GM19043 (cell line): ENCODE data around the gene FAM184B.

Experiments
- ATAC-seq: cut with Tn5 transposase; IDR thresholded peaks from one replicate; pipeline ENCODE4 v1.9.1; 2021; ENCODE audit warnings: low read depth; ENCODE audit not compliant: unreplicated experiment

The FAM184B gene

GRCh38 chr4:17781300-17782287 is at the start of gene FAM184B:
Gene FAM184B (minus strand): TSS chr4:17781621. CDS start chr4:17781299, 322 bp downstream.
- ATAC-seq = peak; percentile 37

- no peak for ATAC-seq
These were observed 42.6 kb upstream of the FAM184B start for GRCh38 chr4:17823871-17824669.

DNA sequence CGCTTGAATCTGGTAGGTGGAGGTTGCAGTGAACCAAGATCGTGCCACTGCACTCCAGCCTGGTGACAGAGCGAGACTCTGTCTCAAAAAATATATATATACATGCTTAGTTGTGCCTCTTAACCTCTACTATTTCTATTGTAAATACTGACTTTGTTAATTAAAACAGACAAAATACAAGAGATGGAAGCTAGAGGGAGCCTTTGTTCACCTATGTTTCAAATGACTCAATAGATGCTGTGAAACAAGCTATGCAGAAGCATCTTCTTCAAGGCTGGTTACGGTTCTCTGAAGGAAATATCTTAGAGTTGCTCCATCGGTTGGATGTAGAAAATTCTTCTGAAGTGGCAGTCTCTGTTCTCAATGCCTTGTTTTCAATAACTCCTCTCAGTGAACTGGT is 35.6 kb upstream of the FAM184B start:
- ATAC-seq = peak; percentile 85

- no peak for ATAC-seq
These were observed 34.7 kb upstream of the FAM184B start for GRCh38 chr4:17816142-17816541.

GRCh38 chr4:17814140-17814539 is 32.7 kb upstream of the FAM184B start:
- no peak for ATAC-seq

DNA sequence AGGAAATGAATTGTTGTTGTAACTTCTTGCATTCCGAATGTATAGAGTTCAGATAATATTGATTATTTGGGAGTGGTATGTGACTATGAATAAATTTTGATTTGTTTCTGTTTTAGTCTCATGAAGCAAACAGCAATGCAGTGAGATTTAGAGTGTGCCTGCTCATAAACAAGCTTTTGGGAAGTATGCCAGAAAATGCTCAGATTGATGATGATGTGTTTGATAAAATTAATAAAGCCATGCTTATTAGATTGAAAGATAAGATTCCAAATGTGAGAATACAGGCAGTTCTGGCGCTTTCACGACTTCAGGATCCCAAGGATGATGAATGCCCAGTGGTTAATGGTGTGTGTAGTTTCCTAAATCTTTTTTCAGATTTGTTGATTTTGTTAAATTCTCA is 31.4 kb upstream of the FAM184B start:
- ATAC-seq = no peak

DNA sequence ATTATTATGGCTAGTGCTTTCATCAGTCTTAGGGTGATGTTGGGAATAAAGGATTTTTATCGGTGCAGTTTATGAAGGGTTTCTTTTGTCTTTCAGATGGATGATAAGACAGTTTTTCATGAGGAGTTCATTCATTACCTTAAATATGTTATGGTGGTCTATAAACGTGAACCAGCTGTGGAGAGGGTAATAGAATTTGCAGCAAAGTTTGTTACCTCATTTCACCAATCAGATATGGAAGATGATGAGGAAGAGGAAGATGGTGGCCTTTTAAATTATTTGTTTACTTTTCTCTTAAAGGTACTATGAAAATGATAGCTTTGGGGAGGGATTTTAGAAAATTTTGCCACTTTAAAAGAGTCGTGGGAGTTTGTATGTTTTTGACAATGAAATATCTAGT is 30.7 kb upstream of the FAM184B start:
- ATAC-seq = no peak

GRCh38 chr4:17811078-17811603 is 29.7 kb upstream of the FAM184B start:
- peak; percentile 18 for ATAC-seq

DNA sequence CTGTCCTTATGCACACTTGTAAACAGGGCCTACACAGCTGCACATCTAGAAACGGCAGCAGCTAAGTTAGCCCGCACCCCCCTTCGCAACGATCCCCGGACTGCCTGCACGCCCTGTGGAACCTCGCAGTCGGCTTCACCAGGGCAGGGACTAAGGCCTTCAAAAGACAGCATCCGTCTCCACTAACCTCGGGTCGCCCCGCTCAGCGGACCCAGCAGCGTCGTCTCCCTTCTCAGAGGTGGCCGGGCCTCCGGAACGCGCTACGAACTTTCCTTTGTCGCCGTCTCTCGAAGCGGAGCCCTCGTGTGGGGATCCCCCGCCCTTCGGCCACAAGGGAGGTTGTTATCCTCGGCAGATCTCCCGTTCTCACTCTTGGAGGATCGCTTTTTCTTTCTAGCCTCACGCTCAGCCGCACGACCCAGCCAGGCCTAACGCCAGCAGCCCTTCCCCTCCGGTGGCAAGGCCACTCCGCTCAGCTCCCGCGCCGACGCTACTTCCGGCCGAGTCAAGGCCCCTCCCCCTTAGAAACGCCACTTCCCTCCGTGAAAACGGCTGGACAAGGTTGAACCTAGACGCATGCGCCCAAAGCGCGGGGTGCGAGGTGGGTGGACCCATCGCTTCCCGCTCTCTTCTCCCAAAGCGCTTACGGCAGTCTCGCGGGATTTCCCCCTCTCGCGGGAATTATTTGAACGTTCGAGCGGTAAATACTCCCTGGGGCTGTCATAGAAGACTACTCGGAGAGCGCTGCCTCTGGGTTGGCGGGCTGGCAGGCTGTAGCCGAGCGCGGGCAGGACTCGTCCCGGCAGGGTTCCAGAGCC is 29.0 kb upstream of the FAM184B start, which contains the start of the genes DCAF16 and NCAPG:
Gene DCAF16 (minus strand): TSS at position 498 of the 818 bp plus-strand sequence. CDS start 6,616 bp downstream, outside the sequence.
Gene NCAPG (plus strand): TSS at position 720 of the 818 bp plus-strand sequence. CDS start 99 bp downstream, outside the sequence.
- peak; percentile 83 for ATAC-seq

GRCh38 chr4:17809667-17810066 is 28.2 kb upstream of the FAM184B start:
- no peak for ATAC-seq

DNA sequence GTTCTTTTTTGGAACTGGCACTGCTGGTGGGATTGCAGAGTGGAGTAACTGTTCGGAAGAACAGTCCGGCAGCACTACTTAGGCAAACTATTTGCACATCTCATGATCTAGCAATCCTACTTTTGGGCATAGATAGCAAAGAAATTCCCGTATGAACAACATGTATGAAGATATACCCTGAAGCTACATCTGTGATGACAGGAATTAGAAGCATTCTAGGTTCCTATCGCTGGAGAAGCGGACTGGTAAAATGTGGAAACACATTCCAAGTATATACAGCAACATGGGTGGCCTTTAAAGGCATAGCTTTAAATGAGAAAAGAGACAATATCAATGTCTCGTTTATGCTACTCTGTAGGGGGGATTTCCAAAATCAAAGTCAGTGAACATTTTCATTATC is 26.0 kb upstream of the FAM184B start:
- no peak for ATAC-seq

GRCh38 chr4:17805580-17806155 is 24.2 kb upstream of the FAM184B start:
- no peak for ATAC-seq

- no peak for ATAC-seq
These were observed 16.4 kb upstream of the FAM184B start for GRCh38 chr4:17797808-17798207.

DNA sequence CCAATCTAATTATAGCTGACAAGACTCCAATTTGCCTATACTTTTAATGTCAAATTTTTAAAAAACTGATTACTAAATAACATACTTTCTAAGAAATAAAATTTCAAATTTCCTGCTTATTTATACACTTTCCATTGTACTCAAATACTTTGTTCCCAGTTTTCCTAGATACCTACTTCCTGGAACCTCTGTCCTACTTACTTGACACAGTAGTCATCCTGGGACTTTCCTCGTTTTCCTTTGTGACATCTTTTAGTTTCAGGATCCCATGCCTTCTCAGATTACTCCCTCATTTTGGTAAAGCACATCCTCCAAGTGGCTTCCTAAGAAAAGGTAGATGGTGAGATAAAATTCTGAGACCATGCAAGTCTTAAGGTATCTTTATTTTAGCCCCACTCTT is 13.3 kb upstream of the FAM184B start:
- ATAC-seq = no peak

DNA sequence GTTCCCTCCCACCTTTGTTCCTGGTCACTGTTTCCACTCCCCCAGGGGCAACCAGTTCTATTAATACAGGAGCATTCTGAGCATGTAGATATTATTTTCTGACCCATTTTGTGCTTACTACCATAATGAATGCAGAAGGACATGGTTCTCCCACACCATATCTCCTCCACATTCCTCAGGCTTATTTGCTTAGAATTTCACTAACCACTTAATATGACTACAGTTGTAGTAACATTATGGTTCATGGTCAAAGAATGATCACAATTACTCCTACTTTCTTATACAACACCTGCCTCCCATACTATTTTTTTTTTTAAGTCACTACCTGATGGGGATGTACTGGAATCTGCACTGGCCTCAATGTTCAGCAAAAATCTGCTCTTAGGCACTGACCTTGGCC is 7.5 kb upstream of the FAM184B start:
- ATAC-seq = no peak

- ATAC-seq = no peak
These were observed 5.9 kb upstream of the FAM184B start for GRCh38 chr4:17787315-17787714.

GRCh38 chr4:17786567-17786966 is 5.1 kb upstream of the FAM184B start:
- ATAC-seq = no peak

- ATAC-seq = no peak
These were observed 4.4 kb upstream of the FAM184B start for GRCh38 chr4:17785858-17786257.

GRCh38 chr4:17780501-17781299 is 721 bp downstream of the FAM184B start:
- peak; percentile 34 for ATAC-seq
